Measurements from ENCODE around the gene MVB12A.

Gene MVB12A

DNA sequence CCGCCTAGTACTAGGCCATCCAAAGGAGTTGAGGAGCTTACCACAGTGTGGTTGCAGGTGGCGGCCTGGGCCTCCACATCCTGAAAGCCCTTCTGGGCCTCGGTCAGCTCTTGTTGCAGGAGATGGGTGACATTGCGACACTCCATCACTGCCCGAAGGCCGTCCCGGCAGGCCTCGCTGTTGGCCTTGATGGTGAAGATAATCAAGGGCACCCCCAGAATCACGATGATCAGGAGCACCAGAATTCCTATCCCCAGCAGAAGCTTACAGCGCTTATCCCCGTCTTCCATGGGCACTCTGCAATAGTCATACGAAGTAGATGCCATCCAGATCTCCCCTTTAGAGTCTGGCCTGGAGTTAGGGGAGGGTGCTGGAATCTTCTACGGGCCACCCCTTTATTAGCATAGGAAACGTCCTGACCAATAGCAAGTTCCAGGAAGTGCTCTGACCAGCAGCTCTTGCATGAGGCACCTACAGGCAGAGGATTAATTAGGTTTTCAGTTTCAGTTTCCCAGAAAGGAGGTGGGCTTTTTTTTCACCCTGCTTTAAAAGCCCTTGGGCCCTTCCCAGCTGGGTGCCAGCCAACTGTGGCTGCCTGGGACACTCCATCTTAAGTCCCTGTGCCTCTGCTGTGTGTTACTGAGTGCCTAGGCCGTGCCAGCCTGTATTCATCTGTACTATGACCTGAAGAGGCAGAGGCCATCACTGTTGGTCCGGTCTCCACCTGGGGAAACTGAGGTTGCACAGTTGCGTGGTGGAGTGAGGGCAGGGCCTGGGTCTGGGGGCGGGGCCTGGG is 14.4 kb upstream of the MVB12A start, which contains the start of gene BST2:
BST2 (minus strand) TSS at position 381 of the 796 bp plus-strand sequence; CDS start at position 326, 55 bp downstream.
- peak; percentile 22 for DNase-seq

DNA sequence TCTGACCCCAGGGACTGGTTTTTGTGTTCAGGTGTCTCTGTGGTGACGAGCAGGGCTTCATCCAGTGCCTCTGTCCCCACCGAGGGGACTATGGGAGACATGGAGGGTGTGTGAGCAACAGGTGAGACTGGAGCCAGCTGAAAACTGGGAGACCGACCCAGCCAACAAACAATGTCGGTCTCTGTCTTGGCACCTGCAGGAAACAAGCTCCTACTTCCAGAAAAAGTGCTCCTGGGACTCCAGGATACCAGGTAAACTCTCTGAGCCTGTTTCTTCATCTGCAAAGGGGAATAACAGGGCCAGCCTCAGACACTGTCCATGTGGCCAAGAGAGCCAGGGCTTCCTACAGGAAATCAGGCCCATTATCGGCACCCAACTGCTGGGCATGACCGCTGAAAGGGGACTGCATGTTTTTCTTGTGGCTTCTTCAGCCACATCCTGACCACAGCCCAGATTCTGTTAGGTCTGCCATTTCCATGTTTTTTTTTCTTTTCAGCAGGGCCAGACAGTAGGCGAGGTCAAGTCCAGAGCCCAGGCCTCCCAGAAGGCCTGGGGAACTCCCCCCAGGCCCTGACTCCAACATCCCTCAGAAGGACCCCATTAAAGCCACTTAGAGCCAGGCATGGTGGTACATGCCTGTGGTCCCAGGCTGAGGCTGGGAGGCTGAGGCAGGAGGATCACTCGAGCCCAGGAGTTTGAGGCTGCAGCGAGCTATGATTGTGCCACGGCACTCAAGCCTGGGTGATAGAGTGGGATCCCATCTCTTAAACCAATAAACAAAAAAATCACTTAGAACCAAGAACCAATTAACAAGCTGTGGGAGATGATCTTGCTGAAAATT is 13.6 kb upstream of the MVB12A start:
- DNase-seq = no peak

DNA sequence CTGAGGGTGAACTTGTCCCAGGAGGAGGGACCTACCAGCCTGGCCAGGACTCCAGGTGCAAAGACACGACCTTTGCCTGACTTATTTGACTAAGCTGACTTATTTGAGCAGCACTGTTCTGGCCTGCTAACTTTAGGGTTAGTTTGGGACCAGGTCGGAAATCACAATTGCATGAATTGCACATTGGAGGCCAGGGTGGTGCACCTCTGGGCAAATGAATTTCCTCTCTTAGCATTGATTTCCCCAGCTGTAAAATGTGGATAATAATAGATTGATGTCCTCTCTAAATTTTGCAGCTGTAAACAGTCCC is 13.0 kb upstream of the MVB12A start:
- DNase-seq = no peak

DNA sequence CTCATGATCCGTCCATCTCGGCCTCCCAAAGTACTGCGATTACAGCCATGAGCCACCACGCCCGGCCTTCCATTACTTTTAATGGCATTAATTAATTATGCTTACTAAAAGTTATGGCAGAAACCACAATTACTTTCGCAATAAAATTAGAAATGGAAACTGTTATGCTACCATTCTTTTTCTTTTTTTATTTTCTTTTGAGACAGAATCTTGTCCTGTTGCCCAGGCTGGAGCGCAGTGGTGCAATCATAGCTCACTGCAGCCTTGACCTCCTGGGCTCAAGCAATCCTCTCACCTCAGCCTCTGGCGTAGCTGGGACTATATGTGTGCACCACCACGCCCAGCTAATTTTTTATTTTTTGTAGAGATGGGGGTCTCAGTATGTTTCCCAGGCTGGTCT is 9.9 kb upstream of the MVB12A start:
- no peak for DNase-seq

DNA sequence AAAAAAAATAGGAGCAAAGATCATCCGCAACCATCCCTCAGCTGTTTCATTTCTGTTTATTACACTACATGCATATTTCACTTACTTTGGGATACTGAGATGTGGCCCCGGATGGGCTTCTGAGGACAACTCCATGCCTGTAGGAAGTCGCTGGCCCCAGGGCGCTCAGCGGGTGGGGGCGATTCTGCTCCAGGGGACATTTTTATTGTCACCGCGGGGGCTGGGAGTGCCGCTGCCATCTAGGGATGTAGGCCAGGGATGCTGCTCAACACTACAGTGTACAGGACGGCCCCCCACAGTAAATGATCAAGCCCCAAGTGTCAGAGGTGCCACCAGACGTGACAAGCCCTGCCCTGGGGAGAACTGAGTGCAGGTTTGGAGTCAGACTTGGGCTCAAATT is 8.0 kb upstream of the MVB12A start:
- no peak for DNase-seq

DNA sequence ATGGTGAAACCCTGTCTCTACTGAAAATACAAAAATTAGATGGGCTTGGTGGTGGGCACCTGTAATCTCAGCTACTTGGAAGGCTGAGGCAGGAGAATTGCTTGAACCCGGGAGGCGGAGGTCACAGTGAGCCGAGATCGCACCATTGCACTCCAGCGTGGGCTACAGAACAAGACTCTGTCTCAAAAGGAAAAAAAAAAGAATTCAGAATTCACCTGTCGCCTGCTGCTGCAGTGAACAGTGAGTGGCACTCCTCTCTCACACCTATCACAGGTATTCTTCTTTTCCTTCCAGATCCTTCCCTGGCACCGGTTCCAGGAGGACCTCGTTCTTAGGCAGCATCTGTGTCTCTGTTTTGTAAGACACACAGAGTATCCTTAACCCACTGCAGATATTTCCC is 5.8 kb upstream of the MVB12A start:
- DNase-seq = no peak

DNA sequence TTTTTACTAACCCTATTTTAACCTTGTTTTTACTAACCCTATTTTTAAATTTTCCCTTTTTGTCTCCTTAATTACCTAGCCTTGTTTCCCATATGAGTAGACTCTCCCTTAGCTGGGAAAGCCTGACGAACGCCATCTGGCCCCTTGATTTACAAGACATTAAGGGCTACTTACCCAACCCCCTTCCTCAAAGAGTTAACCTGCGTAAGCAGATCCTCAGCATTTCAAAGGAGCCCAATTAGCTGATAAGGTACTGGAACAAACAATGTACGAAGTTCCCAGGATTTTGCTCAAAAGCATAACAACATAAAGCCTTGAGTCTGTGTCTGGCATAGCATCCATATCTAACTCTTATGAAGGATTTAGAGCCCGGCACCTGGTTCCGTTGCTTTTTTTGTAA is 4.7 kb upstream of the MVB12A start:
- no peak for DNase-seq

DNA sequence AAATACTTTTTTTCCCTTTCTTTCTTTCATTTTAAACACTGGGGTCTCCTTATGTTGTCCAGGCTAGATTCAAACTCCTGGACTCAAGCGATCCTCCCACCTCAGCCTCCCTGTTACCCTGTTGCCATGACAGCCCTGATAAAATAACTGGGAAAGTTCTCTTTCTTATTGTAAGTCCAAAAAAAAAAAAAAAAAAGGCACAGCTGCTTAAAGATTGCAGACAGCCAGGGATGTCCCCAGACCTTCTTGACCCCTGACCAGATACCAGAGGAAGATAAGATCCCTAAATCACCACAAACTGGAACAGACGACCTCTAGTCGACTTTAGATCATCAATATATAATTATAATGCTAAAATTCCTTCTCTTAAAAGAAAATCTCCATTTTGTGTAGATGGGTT is 1.1 kb upstream of the MVB12A start:
- DNase-seq = no peak

DNA sequence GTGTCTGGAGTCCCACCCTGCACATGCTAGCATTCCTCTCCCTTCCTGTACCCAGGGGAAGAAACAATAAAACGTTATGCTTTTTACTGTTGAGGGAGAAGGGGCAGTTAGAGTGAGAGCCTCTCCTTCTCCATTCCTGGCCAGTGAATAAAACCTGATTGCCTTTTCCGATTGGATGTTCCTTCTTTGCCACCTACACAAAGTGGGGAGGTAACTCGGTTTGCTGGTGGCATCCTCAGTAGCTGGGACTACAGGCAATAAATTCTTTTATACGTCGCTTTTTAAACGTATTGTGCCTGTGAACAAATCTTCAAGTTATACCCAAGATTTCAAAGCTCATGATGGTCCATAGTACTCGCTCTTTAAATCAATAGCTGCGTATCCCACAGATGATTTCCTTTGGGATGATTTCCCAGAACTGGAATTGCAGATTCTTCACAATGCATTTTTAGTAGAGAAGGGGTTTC is 660 bp upstream of the MVB12A start:
- DNase-seq = no peak

DNA sequence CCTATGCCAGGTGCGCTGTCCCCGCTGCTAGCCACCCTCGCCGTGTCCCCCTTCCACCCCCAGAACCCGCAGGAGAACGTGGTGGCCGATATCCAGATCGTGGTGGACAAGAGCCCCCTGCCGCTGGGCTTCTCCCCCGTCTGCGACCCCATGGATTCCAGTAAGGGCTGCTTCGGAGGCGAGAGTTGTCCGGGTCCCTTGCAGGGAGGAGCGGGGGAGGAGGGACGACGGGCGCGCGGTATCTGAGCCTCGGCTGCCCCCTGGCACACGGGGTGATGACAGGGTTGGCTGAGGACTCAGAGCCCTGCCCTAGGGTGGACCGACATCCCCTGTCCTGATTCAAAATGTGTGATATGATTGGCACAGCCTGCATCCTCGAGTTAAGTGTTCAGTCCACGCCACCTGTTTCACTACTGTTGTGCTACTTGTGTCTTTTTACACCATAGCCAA is 653 bp downstream of the MVB12A start:
- peak; percentile 7 for DNase-seq

DNA sequence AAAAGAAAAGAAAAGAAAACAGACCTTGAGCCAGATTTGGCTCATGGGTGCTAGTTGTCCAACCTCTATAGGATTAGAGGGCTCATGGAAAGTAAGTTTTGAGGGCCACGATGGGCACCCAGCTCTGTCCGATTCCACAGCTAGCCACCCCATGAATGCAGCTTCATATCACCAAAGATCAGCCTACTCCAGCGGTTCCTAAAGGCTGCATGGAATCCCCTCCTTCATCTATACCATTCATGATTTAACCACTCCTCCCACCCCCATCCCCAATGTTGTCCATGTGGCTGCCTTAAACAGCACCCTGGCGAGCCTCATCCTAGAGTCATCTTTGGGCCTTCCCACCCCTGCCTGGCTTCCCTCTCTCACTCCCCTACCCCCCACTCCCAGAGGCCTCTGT is 2.1 kb downstream of the MVB12A start:
- no peak for DNase-seq

DNA sequence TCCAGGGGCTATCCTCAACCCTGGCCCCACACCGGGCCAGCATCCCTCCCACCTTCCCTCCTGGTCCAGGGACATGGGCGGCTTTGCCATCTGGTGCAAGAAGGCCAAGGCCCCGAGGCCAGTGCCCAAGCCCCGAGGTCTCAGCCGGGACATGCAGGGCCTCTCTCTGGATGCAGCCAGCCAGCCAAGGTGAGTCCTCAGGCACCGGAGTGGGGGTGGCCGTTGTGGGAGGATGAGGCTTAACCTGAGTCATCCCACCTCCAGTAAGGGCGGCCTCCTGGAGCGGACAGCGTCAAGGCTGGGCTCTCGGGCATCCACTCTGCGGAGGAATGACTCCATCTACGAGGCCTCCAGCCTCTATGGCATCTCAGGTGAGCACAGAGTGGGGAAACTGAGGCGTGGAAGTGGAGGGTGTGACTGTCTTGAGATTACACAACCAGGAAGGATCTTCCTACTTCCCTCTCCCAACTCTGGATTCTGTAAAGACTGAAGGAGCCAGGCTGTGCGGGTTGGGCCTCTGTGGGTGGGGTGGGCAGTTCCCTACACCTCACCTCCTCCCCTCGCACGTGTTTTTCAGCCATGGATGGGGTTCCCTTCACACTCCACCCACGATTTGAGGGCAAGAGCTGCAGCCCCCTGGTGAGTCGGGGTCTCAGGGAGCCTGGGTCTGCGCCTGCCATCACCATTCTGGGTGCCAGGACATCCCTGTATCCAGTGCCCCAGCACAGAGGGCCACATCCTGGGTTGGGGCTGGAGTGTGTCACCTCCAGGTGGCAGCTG is 3.8 kb downstream of the MVB12A start:
- DNase-seq = no peak

DNA sequence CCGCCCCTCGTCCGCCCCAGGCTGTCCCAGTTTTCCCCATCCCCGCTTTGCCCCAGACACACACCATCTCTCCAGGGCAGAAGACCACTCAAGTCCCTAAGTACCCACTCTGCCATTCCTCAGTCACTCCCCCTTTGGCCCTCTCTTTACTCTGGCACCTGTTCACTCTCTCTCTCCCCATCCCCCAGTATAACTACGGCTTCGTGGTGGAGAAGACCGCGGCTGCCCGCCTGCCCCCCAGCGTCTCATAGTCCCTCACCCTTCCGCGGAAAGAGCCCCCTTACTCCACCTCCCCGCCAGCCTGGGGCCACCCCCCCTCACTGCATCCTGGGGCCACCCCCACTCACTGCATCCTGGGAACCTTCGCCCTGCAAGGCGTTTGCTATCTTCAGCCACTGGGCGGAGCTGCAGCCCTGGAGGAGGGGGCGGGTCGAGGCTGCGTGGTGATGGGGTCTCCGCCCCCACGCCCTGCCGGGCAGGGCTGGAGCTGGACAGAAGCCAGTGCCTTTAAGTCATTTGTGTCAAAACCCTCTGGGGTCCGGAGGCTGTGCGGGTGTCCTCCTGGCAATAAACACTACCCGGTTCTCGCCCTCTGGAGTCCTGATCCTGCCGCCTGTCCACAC is 5.0 kb downstream of the MVB12A start:
- peak; percentile 28 for DNase-seq

DNA sequence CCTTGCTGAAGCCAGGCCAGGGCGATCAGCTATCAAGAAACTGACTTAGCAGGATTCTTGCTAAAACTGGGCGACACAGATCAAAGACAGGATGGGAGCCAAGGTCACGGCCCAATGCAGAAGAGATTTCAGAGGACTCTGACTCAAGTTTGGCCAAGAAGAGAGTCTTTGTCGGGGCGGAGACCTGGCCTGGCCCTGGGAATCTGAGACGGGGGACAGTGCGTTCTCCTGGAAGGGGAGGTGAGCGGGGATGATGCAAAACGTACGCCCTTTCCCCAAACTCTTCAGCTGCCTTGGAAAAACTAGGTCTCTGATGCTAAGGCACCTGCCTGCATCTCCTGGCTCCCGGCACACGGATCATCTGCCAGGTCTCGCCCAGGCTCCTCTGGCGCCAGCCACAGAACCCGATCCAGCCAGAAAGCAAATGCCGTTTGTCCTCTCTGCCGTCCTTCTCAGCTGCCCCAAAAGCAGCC is 9.8 kb downstream of the MVB12A start:
- DNase-seq = no peak

DNA sequence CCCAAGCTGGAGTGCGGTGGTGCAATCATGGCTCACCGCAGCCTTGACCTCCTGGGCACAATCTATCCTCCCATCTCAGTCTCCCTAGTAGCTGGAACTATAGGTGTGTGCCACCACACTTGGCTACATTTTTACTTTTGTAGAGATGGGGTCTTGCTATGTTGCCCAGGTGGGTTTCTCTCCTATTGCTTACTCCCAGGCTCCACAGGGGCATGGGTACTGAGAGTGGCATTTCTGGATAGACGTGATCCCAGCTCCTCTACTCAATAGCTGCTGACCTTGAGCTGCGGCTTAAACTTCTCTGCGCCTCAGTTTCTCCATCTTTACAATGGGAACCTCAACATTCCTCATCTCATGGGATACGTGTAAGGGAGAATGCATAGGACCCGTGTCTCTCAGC is 11.6 kb downstream of the MVB12A start:
- no peak for DNase-seq

DNA sequence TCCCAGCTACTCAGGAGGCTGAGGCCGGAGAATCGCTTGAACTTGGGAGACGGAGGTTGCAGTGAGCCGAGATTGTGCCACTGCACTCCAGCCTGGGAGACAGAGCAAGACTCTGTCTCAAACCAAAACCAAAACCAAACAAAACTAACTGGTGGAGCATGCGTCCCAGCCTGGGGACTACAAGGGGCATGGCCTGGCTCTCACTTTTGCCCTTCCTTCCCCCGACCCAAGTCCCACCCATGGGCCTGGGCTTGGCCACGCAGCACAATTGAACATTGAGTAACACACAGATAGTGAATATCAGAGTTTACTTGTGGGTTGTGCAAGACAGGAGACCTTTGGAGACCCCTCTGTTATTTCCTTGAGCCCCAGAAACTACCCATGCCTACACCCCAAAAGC is 15.4 kb downstream of the MVB12A start:
- no peak for DNase-seq

DNA sequence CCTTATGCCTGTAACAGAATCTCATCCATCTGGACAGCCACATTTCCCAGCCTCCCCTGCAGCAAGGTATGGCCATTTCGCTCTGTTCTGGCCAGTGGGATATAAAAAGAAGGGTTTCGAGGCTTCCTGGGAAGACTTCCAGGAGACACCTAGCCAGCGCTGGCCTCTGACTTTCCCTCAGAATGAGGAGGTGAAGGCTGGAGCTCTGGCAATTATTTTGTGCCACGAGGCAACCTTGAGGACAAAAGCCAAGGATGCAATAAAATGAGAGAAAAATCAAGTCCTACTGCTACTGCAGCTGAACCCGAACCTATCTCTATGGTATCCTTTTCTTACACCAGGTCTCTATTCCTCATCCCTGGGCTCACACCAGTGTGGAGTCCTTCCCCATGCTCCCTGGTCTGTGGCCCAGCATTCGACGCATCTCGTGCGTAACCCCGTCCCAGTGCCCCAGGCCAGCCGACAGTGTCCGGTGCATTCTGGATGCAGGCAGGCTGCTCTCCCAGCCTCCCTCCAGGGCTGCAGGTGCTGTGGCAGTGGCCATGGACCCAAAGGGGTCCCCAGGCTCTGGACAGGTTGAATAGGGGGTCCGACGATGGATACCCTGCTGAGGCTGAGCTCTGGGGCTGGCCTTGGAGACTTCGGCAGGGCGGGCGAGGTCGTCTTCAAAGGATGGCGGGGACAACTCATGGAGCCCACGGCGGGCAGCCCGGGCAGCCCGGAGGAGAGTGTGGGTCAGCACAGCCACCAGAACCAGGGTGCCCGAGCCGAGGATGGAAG is 16.4 kb downstream of the MVB12A start:
- DNase-seq = no peak

DNA sequence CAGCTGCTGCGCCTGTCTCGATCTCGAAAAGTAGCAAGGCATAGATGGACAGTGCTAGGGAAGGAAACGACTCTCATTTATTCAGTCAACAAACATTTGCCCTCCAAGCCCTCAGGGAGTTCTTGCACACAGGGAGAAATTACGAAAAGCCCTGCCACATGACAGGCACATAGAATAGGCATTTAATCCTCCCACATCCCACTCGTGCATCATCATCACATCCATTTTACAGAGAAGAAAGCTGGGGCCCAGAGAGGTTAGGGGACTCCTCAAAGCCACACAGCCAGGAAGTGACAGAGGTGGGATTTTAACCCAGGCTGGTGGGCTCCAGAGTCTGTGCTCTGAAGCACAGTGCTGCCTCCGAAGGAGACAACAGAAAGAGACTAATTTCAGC is 17.0 kb downstream of the MVB12A start:
- no peak for DNase-seq

DNA sequence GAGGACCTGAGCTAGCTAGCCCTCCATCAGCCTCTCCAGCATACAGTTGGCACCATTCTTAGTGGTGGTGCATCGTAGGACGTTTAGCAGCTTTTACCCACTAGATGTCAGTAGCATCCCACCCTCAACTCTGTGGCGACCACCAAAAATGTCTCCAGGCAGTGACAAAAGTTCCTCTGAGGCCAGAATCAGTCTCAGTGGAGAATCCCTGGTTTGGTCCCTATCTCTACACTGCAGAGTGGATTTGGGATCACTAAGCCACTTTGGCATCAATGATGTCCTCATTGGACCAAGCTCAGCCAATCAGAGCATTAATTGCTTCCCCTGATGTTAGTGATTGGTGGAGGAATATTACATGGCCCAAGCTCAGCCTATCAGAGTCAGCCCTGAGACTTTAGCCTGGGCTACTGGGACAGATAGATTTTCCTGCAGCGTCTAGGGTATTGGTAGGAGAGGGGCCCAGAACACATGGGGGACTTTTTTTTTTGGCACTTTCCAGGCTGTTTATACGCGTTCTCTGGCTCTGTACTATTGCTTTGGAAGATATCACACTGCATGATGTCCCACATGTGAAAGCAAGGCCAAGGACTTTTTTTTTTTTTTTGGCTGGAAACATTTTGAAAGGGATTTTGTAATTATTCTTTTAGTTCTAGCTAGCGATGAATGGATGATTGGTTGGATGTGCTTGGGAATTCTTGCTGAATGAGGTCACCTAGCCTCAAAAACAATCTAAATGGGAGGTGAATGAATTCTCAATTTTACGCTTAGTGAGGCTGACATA is 21.6 kb downstream of the MVB12A start:
- no peak for DNase-seq

DNA sequence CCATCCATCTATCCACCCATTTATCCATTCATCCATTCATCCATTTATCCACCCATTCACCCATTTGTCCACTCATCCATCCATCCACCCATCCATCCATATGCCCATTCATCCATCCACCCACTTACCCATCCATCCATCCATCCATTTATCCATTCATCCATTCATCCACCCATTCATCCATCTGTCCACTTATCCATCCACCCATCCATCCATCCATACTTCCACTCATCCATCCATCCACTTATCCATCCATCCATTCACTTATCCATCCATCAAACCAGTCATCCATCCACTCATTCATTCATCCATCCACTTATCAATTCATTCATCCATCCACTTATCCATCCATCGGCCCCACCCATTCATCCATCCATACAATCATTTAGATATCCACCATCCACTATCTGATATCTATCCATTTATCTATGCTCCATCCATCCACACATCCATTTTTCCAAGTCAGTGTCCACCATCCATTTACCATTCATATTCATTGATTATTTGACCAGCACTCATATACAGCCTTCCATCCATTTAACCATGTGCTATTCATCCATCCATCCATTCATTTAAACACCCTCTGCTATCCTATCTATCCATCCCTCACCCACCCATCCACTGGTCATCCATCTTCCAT is 25.8 kb downstream of the MVB12A start:
- no peak for DNase-seq

DNA sequence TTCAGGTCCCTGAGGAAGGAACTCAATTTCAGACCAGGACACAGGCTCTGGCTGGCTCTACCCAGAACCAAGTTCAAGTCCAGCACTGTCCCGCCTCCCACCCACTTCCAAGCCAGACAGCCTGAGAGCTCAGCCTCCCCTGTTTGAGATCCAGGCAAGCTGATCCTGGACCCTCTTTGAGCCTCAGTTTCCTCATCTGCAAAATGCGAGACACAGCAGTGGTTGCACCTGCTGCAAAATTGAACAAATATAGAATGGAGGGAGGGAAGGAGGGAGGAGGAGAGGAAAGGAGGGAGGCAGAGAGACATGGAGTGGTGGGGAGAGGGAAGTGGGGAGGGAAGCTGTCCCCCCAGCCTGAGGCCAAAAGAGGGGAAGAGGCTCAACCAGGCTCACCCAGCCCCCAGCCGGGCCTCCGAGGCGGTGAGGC is 27.9 kb downstream of the MVB12A start:
- DNase-seq = no peak

All from NCI-H2029 (cell line).